Bone marrow (tissue), 2 donors: ENCODE data around the gene GPD2.

ENCODE experiments used
- DNase-seq, 2 donors: peaks; one replicate each; lab custom pipeline; 2025; lab: John Stamatoyannopoulos, UW

The GPD2 gene

DNA sequence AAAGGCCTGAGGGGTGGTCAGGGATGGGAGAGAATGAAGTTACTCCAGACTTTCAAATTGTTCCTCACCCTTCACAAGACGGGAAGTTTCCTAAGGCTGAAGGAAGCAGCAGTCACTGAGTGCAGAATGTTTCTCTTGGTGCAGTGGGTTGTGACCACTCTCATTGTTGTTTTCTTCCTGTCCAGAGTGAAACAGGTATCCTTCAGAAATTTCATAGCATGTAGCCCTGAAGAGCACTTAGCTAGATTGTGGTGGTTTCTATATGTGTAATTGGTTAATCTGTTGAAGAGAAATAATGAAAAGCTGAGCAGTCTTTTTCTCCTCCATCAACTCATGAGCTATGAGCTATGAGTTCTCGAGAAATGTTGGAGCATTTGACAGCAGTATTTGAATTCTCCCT is 96.8 kb downstream of the GPD2 start:
- no peak for DNase-seq

DNA sequence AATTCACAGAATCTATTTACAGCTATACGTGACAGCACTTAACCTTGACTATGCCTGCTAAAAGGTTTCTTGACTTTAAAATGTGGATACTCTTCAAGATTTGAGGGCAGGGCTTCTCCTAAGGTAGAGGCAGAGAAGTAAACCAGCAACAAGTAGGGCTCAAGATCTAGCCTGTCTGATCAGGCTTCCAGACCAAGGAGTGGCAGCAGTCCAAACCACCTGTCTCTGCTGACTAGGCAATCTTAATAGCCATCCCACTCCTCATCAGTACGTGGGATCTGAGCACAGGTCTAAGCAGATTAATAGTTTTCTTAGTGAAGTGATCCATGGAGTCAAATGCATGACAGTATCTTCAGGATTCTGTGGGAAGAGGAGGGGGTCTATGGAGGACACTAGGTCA is 100.4 kb downstream of the GPD2 start:
- no peak for DNase-seq

DNA sequence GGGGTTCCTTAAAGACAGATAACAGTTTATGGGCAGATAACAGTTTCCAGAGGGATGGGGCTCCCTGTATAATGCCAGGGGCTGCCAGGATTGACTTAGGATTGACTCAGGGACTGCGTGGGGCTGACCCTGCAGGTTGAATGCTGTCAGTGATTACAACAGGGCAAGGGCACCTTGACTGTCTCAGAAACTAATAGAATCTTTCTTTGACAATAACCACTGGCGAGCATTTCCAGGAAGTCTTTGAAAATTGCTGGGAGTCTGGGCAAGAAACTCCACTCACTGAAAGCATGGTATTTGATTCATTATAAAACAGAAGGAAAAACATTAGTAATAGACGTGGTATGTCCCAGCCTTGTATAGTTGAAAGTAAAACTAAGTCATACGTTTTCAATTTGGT is 101.0 kb downstream of the GPD2 start:
- no peak for DNase-seq

DNA sequence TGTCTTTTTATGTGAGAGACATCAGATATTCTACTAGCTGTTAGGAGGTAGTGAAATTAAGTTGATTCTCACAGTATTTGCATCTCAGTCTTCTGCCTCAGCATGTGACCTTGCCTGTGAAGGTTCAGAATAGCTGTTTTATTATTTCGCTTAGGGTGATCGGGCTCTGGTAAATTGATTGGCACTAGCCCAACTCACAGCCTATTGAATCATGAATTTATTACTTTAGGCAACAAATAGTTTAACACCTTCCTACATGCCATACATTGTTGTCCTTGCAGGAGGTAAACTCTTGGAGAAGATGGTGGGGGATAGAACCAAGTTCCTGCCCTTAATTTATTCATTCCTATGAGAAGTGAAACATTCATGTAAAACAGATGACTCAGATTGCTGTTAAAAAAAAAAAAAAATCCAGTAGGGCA is 101.9 kb downstream of the GPD2 start:
- no peak for DNase-seq

DNA sequence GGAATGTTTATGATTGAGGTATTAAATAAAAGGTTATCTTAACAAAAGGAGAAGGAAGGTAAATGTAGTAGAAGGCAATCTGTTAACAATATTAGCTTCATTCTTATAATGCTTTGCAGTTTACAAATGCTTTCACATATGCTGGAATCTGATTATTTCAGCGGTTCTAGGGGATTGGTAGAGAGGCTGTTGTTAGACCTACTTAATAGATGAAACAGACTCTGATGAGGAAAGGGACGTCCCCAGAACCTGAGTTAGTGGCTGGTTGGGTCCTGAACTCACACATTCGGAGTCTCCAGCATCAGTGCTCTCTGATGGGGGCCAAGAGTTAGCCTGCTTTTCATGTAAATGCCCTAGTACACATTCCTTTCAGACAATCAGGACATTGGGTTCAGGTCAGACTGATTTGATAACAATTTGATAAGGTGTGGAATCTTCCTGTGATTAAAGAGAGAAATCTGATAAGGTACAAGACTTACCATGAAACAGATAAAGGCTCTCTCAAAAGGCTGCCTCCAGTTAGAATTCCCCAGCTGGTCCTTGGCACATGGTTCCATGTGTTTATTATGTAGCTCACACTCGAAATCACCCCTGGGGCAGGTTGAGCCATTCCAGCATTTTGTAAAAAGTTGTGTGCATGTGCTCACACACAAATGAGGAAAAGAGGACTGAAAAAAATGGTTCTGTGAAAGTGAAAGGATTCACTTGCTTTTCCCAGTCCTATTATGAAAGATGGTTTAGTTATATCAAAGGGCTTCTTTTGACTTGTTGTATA is 103.1 kb downstream of the GPD2 start:
- no peak for DNase-seq

DNA sequence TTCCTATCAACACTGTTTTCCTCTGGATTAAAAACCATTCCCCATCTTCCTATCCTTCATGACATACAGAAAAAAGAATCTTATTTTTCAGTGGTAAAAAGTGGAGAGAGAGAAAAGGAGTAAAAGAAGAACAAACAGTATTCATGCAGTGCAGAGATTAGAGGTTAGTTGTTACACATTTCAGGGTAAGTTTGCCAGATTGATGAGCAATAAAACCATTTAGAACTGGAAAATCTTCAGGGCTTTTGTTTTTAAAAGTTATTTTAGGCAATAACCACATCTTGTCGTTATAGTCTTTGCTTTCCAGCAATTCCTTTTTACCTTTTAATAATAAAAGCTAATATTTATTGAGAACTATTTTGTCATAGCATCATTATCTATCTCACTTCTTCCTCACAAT is 104.5 kb downstream of the GPD2 start:
- DNase-seq = no peak

DNA sequence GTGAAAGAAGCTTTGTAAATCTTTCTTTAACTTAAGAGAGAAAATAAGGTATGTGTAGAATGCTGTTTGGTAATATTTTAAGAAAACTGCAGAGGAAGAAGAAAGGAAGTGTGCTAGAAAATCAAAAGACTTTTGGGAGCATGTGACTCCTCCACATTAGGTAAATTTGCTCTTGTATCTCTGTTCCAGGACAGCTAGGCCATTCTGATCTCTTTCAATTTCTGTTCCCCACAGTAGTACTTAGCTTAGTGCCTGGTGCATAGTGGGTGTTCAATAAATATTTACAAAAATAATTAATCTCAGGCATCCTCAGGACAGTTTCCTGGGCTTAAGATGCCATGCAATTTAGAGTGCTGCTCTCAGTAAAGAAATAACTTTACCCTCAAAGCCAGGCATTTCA is 105.0 kb downstream of the GPD2 start:
- no peak for DNase-seq

DNA sequence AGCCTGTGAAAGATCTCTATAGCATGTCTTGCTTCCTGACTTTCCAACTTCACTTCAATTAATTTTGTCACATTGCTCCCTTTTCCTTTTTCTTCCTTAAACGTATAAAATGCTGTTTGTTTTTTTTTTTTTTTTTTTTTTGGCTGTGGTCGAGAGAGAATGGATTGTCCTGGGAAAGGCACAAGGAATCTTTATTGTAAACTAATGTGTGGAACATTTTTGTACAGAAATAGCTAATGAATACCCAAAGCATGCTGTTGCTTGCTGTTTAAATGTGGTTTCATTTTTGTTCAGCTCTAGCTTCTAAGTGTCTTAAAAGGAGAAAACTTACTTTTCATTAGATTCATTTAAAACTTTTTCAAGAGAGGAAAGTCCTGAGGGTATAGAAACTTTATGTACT is 105.5 kb downstream of the GPD2 start:
- DNase-seq = no peak

DNA sequence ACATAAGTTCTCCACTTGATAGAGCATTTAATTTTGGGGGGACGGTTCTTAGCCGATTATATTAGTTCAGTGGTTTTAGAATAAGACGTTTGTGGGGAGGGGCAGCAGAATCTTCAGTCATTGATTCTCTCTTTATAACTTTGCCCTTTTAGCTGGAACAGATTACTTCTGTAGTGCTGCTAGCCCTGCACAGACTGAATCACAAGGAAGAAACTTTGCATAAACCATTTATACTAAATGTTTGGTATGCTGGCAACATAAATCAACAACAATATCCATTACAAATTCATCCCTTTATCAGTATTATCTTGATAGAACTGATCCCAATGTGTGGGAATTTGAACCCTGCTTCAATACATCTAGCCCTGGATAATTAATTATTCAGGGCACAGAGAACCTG is 112.2 kb downstream of the GPD2 start:
- DNase-seq = no peak

DNA sequence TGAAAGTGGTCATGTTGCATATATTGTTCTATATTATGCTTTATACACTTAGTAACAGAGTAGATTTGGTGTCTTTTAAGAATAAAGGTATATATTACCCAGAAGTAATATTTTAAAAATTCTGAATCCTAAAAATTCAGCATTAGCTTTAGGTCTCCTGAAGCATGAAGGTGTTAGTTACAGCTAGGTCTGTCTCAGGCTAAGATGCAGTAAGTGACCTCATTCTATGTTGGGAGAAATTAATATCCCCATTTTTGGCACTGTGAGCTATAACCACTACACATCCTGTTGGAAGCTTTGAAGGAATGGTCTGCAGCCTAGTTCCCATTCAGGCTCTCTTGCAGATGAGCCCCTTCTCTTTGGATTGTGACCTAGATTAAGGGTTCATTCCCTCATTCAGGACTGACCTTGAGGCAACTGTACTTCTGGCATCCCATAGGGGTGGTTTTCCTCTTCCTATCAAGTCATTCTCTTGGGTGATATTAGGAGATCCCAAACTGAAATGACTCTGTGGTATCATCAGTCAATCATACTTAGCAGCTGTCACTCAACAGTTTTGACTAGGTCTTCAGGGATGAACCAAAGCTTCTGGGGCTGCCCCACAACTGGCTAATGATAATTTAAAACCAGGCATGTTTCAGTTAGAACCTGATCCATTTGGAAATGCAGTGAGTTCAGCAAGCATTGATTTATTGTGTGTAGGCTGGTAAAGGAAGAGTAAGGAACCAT is 117.7 kb downstream of the GPD2 start:
- DNase-seq = no peak

DNA sequence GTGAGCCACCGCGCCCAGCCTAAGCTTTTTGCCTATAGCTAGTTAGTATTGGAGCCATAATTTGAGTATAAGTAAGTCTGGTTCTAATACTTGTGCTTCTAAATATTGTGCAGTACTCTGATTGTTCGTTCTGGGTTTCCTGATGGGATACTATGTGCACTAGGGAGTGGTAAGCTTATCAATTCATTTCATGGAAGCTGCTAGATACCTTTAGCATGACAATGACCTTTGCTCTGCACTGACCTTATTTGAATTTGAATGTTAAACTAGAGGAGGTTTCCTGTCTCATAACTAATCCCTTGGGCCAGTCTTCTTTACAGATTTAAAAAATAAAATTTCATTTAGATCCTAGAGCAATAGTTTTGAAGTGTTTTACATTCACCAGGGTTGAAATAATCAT is 125.1 kb downstream of the GPD2 start:
- DNase-seq = no peak

DNA sequence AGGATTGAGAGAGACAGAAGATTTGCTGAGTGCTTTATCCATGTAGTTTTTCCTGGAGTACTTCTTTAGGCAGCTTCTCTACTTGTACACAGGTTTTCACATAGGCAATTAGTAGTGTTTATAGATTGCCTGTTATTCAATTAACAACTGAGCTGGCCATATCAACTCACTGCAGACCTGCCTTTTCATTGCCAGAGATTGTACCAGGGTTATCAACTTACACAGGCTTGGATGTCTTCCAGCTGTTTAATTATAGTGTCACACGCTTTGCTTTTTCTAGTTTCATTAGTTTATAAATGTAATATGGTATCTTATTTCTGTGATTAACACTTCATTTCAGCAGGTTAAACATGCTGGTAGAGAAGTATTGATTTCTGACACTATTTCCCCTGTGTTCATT is 125.9 kb downstream of the GPD2 start:
- DNase-seq = no peak

DNA sequence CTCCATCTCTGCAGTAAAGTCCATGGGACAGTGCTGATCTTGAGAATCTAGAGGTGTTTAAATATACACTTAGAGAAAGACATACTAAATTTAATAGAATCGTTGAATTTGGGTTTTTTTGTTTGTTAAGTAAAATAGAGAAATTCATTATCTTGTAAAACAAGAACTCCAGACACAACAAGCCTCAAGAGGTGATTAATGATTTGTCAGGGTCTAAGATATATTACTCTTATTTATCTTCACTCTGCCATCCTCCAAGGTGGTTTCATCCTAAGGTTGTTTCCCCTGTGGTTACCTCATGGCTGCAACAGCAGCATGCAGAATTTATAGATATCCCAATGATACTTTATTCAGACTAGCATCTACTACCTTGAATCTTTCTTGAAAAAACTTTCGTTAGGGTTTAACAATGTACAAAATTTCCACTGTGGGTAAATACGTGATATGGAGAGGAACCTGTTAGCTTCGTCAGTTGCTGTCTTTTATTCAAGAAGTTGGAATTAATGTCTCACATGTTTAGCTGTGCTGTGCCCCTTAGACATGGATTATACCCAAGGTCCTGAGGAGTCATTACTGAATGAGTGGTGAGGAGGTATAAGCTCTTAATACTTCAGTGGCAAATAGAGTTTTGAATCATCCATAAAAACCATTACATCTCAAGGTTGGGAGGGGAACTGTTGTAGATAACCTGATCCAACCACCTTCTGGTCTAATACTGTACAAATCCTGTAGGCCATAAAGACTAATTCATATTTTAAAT is 128.0 kb downstream of the GPD2 start:
- no peak for DNase-seq

DNA sequence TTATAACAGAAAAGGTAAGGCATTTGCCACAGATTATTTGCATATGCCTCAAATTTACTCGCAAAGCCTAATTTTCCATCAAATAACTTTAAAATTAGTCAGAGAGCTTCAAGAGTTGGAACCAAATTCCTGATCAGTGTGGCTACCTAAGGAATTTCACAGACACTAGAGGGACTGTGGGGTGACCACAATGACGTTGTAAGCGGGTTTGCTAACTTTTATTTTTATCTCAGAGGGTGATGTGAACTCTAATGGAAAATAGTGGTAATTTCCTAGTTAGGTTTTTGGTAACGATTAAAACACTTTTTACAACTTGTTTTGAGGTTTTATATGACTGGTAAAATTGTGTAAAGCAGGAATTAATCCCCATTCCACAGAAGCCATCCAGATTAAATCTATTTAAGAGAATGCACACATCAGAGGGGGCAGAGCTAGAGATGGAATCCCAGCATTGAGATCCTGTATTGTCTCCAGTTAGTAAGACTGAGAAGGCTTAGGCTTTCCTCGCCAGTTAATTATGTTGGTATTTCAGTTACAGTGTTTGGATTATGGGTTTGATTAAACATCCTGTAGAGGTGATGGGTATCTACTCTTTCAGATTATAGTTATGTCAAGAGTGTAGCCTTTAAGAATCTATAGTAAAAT is 129.0 kb downstream of the GPD2 start:
- no peak for DNase-seq

DNA sequence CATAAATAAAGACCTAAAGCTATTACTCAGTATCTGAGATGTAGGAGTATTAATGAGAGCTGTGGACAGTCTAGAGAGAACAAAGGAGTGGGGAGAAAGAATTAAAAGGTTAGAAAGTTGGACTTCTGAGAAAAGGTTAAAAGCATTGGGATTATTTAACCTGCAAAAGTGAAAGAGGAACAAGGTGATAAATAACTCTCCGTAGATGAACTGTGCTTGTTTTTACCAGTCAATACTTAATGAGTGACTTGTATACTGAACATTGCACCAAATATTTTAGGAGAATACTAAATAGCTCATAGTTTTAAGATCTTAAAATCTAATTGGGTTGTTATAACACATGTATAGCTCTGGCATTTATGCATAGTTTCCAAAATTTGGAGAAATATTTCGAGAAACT is 137.5 kb downstream of the GPD2 start:
- DNase-seq = no peak

DNA sequence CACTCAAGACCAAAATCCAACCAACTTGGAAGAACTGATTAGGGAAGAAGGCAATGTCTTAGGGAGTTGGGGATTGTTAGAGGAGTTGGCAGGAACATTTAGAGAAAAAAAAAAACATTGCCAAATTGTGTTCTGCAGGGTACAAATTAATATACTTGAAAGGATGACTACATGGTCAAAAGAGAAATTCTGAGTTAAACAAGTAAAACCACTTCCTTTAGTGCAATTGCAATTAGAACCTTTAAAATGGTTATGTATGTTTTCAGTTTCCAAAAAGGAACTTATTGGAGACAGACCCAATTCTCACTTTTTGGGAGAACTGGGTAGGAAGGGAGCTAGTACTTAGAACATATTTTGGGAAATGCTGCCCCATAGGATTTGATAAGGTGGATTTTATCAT is 137.9 kb downstream of the GPD2 start:
- no peak for DNase-seq

DNA sequence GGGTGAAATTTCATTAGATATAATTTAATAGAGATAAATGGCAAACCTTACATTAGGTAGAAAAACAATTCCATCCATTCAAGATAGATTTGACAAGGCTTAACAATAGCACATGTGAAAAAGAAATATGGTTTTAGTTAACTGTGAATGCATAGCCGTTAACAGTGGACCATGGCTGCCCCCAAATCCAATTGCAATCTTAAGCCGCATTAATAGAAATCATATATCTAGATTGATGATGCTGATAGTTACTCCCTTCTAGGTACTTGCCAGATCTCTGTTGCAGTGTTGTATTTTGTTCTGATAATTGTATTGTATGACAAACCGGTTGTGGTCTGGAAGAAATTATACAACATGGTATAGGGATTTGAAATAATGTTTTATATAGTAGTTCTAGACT is 139.8 kb downstream of the GPD2 start:
- DNase-seq = no peak

DNA sequence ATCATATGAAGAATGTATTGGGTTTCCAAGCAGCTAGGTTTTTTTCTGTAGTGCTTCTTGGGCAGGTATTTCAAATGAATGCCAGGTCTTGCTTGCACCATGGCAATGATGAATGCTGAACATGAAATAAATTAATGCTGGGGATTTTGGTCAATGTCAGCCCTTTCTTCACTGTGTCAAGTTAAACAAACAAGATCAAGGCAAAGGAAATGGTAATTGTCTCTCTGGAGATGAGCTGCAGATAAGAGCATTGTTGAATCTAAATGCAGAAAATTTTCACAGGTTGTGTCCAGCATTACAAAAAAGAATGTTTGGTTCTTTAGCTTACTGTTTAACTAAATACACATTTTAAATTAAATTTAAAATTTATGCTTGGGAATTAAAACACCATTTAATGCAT is 144.3 kb downstream of the GPD2 start:
- no peak for DNase-seq

DNA sequence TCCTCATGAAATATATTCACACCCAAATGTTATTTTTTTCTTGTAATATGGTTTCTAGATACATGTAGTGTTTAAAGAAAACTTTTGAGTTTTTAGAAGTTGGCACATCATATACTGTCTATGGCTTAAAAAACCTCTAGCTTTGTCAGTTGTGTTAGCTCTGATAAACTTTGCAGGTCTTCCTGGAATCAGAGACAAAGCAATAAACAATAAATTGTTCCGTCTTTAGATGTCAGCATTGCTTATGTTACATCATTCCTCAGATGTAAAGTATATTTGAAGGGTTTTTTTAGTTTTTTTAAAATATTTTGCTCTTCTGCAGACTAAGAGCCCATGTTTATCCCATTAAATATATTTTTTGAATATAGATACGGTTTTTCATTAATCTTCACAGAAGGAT is 145.1 kb downstream of the GPD2 start:
- no peak for DNase-seq

DNA sequence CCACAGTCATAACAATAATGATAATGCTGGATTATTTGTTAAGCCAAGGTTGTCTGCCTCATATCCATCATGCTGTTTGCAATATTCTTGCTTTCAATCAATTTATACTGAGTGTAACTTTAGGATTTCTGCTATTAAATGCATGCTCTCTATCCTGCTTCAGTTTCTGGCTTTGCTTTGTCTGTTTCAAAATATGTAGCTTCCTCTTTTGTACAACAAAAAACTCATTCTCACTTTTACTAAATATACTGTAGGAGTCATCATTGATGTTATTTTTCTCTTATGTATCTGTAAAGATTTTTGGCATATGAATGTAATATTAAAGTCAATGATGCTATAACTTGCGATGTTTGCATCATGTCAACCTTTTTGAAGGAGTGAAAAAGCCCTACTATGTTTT is 149.3 kb downstream of the GPD2 start:
- DNase-seq = no peak

DNA sequence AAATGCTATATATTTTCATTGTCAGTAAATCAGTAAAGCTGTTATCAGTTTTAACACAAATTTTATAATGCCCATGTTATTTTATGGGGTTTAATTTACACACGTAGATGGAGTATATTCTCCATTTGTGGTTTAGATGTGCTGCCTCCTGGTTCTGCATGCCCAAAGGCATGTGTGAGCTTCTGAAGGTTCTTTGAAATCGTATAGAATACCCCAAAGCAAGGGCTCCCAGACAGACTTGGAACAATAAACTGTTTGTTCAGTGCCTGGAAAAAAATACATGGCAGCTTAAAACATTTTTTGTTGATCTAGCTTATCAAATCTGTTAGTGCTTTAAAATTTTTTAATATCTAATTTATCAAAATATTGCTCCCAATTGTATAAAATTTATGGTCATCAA is 150.4 kb downstream of the GPD2 start:
- DNase-seq = no peak

DNA sequence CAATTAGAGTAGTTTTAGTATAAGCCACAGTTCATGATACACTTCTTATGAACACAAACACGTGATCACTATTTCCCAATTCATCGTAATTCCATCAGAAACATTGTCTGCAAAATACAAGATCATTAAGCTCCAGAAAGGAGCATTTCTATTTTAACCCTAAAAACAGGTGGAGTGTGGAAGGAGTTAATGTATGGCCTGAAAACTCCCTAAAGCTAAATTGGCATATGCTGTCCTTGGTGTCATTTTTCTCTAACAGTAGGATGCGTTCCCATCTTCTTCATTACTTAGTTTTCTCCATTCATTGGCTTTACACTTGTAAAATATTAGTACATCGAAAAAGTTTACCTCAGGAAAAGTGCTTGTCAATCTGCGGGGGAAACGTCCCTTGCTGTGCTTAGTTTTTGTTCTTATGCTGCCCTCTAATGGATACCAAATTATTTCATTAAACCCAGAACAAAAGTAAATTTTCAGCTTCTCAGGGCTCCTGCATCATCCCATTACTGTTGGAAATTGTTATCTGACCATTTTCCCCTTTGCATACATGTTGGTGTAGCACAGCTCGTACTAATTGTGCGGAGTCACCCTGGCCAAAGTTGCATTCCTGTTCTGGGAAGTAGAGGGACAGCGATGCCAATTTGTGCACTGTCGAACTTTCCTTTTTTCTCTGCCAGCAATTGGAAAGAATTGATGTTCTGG is 153.4 kb downstream of the GPD2 start:
- DNase-seq = peak in 1 of 2 donors; percentile 60
